Measurements from ENCODE around the gene MAP2K2. TPM values are rescaled to one million over a fixed set of nuclear protein-coding genes. Genes with fewer than 3 reads are reported as not detected.

MAP2K2 gene
- total and polyA plus RNA-seq, 9 of the 15 experiments (the other 6 are each of a cell fraction or from before 2014, with no cell fraction given): 1.0 to 151 (median 58.3) TPM

GRCh38 chr19:4083677-4084546 lies 40.0 kb downstream of the MAP2K2 start (continued):
- TF ChIP-seq ZBTB33 (CRISPR knock-in tag; IDR thresholded peaks at IDR 0.05) (peak; percentile 72; the same call in 1 of the 2 replicates), MTA1 (IDR thresholded peaks at IDR 0.05; ENCODE audit: borderline replicate concordance) (no peak), LEF1 (IDR thresholded peaks at IDR 0.05) (no peak), ZBTB8A (IDR thresholded peaks at IDR 0.05; ENCODE audit: partially characterized antibody) (no peak), ZBTB40 (IDR thresholded peaks at IDR 0.05) (0 out of 2 replicates have a peak, but pooled peaks have one; percentile 48), ZBTB40 (CRISPR knock-in tag; IDR thresholded peaks at IDR 0.05) (no peak), ZFP30 (CRISPR knock-in tag; IDR thresholded peaks at IDR 0.05; ENCODE audit: borderline replicate concordance) (no peak), ILF3 (IDR thresholded peaks at IDR 0.05; ENCODE audit: borderline replicate concordance) (no peak), MTA2 (IDR thresholded peaks at IDR 0.05; ENCODE audit: low read depth) (no peak), GABPA (tag; conservative IDR thresholded peaks at IDR 0.05; ENCODE audit: low read depth) (peak; percentile 37; the same call in 1 of the 2 replicates), ZNF347 (CRISPR knock-in tag; IDR thresholded peaks at IDR 0.05; ENCODE audit: low read depth) (no peak), ZNF175 (CRISPR knock-in tag; IDR thresholded peaks at IDR 0.05; ENCODE audit: low read depth) (no peak)
